ENCODE data around the gene UBQLN4. TPM values are rescaled to one million over a fixed set of nuclear protein-coding genes. Genes with fewer than 3 reads are reported as not detected.

UBQLN4 gene
- 36.0 and 43.9 TPM in 2 replicates for total RNA-seq (2014; rRNA removed; shearing (Covaris generic))
- polyA plus RNA-seq (2015; cell fraction: cytosol; rRNA removed) = 32.1 and 32.8 TPM in 2 replicates
- 51.2 and 51.5 TPM in 2 replicates for polyA plus RNA-seq (2015; cell fraction: nucleus; rRNA removed)

DNA sequence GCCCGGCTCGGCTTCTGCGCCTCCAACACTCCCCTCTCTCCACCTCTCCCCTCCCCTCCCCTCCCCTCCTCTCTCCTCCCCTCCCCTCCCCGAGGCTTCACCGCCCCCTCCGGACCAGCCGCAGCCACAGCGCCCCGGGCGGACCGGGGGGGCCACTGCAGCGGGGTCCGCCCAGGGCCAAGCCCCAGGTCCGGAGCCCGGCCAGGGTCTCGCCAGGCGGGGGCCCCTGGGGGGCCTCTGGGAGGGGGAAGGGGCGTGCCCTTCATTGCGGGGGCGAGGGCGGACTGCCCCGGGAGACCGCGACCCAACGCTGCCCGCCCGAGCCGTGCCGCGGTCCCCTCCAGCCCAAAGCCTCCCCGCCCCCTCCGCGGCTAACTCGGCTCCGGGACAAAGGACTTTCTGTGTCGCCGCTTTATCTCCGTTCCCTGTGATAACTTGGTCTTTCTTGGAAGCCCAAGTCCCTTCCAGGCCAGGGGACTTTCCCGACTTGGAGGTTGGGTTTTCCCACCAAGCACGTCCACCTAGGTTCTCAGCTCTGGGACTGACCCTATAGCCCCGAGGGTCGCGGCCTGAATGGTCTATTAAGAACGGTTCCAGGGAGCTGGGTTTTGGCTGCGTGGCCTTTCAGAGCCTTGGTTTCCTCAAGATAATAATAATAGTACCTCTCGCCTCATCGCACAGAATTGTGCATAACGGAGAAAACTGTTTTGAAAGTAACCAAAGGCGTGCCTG, at the start of gene UBQLN4:
TSS of gene UBQLN4 (minus strand) at position 31 of the 732 bp plus-strand sequence. CDS start 97 bp downstream, outside the sequence.
- DNase-seq (ENCODE audit: low read depth) = peak; percentile 48

DNA sequence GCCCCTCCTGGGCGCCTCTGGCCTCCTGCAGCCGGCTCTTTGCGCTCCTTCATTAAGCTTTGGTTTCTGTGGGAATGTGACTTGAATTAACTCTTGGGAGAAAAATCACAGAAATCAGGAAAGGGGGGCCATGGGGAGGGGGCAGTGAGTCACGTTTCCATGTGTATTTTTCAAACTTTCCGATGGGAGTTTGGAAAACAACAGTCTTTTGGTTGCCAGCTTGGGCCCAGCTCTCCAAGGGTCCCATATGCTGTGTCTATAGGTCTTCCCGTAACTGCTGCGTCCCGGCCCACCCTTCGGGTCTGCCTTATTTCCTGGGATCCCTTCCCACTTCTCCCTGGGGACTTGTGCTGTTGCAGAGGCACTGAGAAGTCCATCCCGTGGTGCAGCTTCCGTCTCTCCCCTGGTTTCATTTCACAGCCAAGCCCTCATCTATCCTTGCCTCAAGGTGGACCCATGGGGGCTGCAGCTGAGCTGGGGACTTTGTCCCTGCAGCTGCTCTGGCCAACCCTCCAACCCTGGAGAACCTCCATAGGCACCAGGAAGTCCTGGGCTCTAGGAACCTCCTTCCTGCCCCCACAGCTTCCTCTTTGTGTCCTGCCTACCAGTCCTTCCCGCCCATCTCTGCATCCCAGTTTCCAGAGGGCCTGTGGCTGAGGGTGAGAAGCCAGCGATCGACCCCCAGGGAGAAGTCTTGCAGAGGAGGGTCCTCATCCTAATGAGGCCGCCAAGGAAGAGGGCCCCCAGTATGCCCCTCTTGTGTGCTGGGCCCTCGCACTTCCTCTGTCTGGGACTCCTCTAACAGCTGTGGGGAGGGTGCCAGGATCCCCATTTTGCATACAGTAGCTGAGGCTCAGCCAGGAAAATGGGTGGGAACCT, 49.3 kb upstream of the UBQLN4 start:
- peak; percentile 53 for DNase-seq (ENCODE audit: low read depth)

DNA sequence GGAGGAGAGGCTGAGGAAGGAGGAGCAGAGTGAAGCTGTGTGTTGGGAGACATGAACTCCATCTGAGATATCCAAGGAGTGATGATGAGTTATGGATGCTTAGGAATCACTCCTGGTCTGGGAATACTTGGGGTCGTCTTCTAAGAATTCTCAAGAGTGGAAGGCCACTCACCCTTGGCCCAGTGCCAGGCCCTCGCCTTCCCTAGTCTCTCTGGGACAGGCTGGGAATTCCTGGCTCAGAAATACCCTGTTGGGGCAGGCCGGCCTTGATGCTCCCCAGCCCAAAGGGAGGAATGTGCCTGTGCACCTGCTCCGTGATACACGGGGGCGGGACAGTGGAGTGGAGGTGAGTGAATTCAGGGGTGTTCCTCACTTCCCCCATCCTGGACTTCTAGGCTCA, 48.3 kb upstream of the UBQLN4 start:
- DNase-seq (ENCODE audit: low read depth) = no peak

DNA sequence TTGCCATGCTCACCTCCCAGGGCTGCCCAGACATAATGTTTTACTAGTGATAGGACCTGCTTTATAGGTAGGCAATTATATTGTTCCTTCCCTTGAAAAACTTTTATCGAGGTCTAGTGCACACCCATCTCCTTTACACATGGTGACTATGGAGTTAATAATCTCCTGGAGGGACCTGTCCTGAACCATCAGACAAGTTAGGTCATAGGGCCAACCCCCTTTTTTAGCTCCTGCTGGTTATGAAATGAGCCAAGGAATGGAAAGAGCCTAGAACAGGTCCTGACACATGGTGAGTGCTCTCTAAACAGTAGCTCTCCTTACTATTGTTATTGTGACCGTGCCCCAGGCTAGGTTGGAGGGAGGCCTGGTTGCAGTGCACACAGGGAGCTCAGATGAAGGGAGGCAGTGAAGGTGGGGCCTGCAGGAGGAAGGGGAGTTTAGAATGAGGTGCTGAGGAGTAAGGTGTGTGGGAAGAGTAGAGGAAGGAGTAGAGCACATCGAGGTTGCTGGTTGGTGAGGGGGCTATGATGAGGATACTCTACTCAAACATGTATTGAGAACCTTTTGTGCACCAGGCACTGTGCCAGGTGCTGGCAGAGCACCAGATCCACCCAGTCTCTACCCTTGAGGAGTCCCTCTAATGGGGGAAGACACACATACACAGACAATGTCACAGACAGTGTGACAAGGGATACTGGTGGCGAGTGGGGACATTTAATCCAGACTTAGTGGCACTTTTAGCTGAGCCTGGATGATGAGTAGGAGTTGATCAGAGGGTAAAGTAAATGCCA, 46.8 kb upstream of the UBQLN4 start:
- DNase-seq (ENCODE audit: low read depth) = no peak

DNA sequence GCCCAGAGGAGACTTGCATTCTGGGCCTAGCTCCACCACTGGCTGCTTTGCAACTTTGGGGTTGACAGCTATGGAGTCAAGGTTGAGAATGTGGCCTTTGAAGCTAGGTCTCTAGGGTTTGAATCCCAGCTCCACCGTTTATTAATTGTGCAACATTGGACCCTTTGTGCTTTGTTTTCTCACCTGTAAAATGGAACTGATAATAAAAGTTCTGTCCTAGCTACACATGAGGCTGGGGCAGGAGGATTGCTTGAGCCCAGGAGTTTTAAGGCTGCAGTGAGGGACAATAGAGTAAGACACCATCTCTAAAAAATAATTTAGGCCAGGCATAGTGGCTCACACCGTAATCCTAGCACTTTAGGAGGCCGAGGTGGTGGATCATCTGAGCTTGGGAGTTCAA, 45.7 kb upstream of the UBQLN4 start:
- no peak for DNase-seq (ENCODE audit: low read depth)

DNA sequence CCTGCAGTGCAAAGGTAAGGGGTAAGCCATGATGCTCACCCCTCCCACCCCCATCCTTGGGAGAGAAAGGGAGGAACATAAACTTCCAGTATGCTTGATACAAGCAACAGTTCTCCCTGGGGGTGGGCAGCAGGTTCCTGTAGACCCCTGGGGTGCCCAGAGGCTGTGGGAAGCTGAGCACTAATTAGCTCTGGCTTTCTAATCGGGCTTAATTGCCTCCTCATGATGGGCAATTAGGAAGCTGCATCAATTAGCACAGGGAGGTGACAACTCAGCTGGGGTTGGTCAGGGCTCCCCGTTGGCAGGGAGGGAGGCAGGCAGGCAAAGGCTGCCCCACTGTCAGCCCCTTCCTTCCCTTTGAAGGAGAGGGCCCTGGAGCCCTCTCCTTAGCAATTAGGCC, 45.2 kb upstream of the UBQLN4 start:
- DNase-seq (ENCODE audit: low read depth) = no peak

DNA sequence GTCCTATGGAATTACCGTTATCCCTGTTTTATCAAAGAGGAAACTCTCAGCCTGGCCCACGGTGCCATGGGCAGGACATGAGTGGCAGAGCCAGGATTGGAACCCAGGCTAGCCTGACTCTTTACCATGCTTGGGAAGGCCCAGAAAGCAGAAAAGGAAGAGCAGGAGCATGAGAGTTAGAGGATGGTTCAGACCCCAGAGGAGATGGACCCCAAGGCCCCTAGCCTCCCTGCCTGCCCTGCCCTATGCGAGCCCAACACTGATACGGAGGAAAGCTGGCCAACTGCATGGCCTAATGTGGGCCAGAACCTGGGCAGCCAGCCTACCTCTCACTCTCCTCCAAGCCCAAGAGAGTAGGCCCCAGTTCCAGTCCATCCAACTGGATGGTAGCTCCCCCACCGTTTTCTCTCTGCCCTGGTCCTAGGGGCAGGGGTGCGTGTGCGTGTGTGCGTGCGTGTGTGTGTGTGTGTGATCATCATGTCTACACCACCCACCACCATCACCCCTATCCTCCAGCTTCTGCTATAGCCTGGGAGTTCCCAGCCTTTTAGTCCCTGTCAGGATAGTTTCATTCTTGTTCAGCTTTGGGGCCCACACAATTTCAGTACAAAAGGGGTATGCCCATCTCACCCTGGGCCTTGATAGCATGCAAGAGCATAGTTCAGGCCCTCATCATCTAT, 44.0 kb upstream of the UBQLN4 start:
- DNase-seq (ENCODE audit: low read depth) = no peak

DNA sequence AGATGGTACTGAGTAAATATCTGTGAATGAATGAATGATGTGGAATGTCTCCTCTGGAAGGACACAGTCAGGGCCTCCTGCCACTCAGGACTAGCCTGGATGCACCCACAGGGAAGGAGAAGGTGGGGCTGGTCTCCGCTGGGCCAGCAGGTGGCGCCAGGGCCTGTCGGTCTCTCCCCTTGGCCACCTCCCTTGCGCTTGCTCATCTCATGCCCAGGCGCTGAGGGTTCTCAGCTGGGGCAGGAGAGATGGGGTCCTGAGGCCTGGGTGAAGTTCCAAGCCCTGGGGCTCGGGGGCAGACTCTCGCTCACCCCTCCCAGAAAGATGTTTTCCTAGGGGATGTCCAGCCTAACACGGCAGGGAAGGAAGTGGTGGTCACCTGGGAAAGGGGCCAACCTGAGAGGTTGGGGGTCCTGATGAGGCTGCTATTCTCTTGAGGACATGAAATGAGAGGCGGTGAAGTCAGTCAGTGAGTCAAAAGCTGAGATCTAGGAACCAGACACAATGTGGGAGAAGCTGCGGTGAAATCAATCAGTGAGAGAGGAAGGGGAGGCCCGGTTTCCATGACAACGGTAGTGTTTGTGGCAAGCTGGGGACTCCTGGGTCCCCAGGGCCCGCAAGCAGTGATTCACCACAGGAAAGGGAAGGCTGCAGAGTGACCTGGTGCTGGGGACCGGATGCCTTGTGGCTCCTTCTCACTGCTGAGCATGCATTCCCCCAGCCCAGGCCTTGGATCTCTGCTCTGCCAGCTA, 43.2 kb upstream of the UBQLN4 start:
- DNase-seq (ENCODE audit: low read depth) = peak; percentile 87

DNA sequence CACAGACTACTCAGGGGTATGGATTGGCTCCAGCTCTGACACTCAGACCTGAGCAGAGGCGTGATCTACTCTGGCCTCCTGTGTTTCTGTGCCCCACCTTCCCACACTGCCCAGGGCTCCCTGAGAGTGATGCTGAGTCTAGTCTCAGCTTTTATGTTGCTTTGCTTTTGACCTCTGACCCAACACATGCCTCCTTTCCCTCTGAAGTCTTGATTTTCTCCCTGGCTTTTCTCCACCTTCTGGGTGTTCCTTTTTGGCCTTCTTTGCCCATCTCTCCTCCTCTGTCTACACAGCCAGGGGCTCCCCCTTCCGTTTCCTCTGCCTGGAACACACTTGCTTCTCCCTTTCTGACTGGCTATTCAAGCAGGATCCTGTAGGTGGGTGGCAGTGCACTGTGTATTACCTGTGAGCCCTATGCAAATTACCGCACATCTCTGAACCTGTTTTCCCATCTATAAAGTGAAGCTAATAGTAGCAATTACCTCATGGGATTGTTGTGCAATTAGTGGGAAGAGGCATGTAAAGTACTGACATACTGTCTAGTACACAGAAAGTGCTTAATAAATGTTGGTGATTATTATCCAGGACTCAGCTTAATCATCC, 42.4 kb upstream of the UBQLN4 start:
- DNase-seq (ENCODE audit: low read depth) = no peak

DNA sequence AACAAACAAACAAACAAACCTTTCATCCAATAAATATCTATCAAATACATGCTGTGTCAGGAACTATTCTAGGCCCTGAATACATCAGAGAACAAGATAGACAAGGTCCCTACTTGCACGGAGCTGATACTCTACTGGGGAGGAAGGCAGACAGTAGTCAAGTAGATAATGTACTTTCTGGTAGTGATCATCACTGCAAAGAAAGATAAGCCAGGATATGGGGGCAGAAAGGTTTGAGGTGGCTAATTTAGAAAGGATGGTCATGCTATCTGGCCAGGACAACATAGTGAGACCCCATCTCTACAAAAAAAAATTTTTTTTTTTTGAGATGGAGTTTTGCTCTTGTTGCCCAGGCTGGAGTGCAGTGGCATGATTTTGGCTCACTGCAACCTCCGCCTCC, 38.0 kb upstream of the UBQLN4 start:
- no peak for DNase-seq (ENCODE audit: low read depth)

DNA sequence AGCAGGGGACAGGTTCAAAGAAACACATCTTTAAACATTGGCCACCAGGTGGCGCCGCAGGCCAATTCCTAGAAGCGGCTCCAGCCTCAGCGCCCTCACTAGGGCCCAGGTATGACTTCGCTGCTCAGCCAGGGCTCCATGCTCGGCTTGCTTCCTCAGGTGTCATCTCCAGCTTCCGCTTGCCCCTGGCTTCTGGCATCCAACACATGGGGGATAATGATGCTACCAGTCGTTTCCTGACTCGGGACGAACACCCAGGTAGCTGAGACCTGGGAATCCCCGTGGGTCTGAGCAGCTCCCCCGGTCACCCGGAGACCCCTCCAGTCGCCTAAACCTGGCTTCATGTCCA, 37.2 kb upstream of the UBQLN4 start:
- peak; percentile 76 for DNase-seq (ENCODE audit: low read depth)

DNA sequence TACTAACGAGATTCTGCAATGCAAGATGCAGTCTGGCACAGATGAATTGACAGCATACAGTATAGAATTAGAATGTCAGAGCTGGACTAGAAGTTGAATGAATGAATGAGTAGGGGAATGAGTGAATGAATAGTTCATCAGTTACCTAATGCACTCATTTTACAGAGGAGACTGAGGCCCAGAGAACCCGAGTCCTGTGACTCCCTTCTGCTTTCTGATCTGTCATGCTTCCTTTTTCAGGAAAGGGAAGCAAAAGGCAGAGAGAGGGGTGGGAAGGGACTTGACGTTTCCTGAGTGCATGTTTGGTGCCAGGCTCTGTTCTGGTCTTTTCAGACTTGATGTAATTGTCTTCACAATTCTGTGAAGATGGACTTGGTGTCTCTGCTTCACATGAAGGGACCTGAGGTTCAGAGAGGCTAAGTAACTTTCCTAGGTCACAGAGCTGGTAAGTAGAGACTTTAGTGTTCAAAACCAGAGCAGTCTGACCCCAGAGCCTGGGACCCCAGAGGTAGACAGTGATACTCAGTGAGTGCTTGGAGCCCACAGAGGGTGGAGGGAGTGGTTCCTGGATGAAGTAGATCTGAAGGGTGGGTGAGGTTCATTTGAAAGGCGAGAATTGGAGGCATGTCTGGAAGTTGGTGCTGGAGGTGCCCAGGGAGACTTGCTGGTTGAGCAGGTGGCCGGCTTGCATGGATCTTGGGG, 36.7 kb upstream of the UBQLN4 start:
- DNase-seq (ENCODE audit: low read depth) = no peak

DNA sequence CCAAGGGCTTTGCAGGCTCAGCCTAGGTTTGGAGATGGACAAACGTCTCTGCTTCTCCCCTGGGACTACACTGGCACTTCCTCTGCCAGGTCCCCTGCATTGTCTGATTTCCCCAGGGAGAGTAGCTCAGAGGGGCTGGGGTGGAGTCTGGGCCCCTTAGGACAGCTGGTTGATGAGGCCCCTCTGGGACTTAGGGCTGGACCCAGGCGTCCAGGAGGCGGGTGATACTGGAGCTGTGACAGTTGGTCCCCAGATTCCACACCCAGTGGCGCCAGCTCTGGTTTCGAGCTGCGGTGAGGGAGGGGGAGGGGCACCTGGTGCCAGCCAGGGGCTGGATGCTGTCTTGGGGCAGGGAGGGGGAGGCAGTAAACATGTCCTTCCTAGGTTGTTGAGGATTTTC, 36.1 kb upstream of the UBQLN4 start:
- DNase-seq (ENCODE audit: low read depth) = no peak

DNA sequence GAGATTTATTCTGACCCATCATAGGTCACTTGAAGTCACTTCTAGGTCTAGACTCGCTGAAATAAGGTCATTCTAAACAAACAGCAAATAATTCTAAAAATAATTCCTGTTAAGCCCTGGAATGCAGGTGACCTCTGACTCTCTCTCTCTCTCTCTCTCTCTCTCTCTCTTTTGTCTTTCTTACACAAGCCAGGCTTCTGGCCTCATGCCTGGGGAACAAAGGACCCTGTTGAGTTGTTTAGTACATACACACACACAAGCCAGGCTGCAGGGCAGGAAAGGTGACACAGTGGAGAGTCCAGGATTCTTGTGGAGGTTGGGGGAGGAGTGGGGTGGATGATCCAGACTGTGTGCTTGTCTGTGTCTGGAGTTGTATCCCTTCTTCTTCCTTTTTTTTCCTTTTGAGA, 32.7 kb upstream of the UBQLN4 start:
- peak; percentile 39 for DNase-seq (ENCODE audit: low read depth)

DNA sequence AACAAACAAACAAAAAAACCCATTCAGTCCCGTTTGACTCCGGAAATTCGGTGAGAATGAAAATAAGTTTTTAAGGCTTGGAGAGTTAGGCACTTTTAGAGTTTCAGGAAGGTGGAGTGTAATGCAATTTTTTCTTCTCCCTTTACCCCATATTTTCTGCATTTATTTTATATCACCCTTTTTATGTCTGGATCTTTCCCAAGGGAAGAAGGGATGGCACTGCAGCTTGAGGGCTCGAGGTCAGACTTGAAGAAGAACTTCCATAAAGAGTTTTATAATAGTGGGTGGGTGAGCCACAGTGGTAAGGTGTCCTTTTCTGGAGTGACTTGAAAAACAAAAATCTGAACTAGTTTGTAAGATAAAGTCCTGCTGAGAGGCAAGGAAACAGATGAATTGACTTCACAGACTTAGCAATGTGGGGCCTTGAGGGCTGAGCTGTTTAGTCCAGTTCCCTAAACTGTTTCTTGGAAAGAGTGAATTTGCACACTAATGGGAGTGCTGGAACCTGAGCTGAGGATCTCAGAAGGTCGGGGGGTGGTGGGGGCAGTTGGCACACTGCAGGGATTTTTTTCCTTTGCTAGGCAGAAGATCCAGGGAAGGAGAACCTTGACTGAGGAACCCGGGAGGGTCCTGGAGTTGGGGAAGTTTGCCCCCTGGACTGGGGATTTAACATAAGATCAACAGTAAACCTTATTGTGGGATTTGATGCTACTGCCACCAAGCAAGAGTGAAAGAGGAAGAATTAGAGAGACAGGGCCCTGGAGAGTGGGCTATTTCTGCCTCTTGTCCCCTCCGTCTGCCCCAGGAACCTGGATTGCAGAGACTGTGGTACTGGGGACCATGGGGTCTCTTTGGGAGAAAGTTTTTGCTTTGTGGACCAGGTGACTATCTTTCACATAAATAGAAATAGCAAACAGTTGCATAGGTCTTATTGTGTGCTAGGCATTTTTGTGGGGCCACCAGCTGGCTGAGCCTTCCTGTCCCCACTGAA, 30.5 kb upstream of the UBQLN4 start:
- no peak for DNase-seq (ENCODE audit: low read depth)

DNA sequence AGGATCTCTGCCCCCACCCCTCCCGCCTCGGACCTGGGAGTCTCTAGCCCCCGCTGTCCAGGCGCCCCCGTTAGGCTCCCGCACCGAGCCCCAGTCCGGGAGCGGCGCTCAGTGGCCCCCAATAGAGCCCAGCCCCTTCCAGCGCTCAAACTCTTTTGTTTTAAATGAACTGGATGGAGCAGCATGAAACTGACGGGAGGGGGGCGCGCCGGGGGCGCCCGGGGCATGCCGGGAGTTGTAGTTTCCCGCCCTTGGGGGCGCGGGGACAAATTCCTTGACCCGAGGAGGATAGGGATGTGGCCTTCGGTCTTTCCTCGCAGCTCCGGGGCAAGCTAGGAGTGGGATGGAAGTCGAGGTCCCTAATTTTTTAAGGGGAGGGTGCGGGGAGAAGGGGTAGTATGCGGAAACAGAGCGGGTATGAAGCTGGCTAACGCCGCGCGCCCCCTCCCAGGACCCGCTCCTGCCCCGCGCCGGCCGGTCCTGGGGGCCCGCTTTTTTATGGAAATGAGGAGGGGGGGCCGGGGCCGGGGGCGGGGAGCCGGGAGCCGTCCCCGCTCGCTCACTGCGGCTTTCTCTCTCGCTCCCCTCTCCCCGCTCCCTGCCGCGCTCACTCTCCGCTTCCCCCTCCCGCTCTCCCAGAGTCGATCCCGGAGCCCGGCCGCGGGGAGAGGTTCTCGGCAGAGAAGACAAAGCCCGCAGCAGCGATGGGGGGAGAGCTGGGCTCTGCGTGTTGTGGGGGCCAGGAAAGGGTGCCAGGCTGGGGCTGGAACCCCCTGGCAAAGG, 28.9 kb upstream of the UBQLN4 start, which contains the start of gene MEX3A:
TSS of gene MEX3A (minus strand) at position 157 of the 783 bp plus-strand sequence. CDS start 467 bp downstream, outside the sequence.
- DNase-seq (ENCODE audit: low read depth) = peak; percentile 70

DNA sequence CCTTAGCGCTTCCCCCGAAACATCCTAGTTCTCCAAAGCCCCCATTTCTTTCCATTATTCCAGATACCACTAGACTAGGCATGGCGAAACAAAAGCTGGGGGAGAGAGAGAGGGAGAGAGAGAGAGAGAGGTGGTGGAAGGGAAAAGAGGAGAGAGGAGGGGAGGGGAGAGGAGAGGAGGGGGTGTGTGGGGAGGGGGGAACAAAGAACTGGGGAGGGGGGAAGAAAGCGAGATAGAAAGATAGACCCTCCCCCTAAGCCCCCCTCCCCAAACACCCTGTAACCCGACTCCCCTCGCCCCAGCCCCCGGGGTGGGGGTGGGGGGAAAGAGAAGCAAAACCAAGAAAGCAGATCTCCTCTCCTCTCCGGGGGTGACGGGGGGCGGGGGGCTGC, 28.3 kb upstream of the UBQLN4 start:
- DNase-seq (ENCODE audit: low read depth) = no peak
